Measurements from ENCODE around the gene PRF1.

DNA sequence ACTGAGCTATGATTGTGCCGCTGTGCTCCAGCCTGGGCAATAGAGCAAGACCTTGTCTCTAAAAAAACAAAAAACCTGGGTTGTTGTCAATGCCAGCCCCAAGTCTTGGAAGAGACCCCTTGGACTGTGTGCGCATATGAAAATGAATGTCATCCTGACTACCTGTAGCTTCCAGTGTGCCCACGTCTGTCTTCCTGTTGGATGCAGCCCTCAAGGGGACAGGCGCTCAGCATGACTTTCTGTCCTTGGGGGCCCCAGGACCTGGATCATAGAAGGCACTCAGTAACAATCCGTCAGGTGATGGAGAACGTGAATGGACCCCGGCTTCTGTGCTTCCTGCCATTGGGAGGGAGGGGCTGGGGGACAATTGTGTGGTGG lies 9.0 kb downstream of the PRF1 start:
- no peak for TF ChIP-seq POLR2A (IDR thresholded peaks at IDR 0.05)
- TF ChIP-seq, protein P1, sequence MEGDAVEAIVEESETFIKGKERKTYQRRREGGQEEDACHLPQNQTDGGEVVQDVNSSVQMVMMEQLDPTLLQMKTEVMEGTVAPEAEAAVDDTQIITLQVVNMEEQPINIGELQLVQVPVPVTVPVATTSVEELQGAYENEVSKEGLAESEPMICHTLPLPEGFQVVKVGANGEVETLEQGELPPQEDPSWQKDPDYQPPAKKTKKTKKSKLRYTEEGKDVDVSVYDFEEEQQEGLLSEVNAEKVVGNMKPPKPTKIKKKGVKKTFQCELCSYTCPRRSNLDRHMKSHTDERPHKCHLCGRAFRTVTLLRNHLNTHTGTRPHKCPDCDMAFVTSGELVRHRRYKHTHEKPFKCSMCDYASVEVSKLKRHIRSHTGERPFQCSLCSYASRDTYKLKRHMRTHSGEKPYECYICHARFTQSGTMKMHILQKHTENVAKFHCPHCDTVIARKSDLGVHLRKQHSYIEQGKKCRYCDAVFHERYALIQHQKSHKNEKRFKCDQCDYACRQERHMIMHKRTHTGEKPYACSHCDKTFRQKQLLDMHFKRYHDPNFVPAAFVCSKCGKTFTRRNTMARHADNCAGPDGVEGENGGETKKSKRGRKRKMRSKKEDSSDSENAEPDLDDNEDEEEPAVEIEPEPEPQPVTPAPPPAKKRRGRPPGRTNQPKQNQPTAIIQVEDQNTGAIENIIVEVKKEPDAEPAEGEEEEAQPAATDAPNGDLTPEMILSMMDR (IDR thresholded peaks at IDR 0.05): no peak

Measured in esophagus squamous epithelium (tissue), 4 donors.